Measurements from ENCODE around the gene IGDCC3.

- TF ChIP-seq CTCF (IDR thresholded peaks at IDR 0.05; ENCODE audit: insufficient read depth, low read length, poor library complexity, severe bottlenecking), result no peak
- TF ChIP-seq EZH2phosphoT487 (conservative IDR thresholded peaks at IDR 0.05; ENCODE audit: low read length), result no peak
Measured at GRCh38 chr15:65402961-65403360, 25.2 kb upstream of the IGDCC3 start.
